ENCODE data around the gene C15orf39.
"Not testable (repeated sequence)": the region's sequence is repeated elsewhere in the genome, so short reads cannot be mapped to it uniquely, and the experiment has no call there.

Gene C15orf39

GRCh38 chr15:75201616-75202250 is at the start of gene C15orf39:
Gene C15orf39 (plus strand): TSS chr15:75201882. CDS start chr15:75206049, 4,167 bp downstream.
- DNase-seq = peak; percentile 92

- no peak for DNase-seq
Observed at GRCh38 chr15:75152382-75153079, 49.2 kb upstream of the C15orf39 start.

- DNase-seq = no peak
Observed at GRCh38 chr15:75153087-75153486, 48.6 kb upstream of the C15orf39 start.

DNA sequence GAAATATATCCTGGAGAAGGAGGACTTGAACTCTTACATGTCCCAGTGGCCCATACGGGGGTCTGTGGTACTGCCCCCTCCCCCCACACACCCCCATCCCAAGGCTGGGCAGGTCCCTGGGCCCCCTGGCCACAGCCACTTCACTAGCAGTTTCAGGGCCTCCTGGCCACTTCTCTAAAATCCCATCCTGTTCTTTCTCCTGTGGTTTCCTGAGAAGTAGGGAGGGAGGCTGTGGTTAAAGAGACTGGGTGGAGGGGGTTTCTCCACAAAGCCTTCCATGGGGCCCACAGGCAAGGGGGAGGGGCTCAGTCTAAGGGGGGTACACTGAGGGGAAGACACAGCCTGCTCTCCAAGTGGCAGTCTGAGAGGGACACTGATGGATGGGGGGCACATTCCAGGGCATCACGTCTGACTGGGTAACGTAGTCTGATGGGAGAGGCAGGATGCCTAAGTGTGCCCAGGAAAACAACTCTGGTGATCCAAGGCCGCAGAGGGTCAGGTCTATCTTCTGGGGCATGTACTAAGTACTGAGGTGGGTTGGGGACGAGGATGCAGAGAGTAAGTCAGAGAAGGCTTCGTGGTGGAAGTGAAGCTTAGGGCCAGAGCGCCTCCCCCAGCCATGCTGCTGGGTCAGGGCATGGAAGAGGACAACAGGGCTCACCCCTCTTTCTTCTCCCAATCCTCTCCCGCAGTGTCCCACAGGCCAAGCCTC is 48.0 kb upstream of the C15orf39 start:
- no peak for DNase-seq

DNA sequence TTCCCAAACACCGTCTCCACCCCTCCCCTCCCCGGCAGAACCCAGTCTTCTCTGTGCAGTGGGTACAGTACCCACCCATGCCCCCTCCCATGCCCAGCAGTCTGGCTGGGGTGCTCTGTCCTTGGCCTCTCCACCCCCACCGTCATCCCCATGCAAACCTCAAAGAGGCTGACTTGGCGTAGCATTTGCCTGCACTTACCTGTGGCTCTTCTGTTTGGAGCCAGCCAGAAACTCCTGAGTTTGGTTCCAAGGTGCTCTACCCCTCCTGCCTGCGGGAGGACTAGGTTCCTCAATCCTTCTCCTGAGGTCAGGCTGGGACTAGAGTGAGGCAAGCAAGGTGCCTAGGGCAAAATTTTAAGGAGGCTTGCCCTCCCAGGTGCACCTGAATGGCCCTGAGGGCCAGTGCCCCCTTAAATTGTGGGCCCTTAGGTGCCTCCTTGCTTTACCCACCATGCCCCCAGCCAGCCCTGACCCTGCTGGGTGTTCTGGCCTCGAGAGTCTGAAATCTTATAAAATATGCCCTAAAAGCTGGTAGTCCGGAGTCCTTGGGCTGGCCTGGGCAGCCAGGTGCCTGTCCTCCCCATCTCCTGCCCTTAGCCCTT is 47.1 kb upstream of the C15orf39 start:
- DNase-seq = no peak

- DNase-seq = no peak
Observed at GRCh38 chr15:75156326-75157215, 45.1 kb upstream of the C15orf39 start.

- DNase-seq = no peak
Observed at GRCh38 chr15:75158402-75158801, 43.3 kb upstream of the C15orf39 start.

GRCh38 chr15:75159244-75159643 is 42.4 kb upstream of the C15orf39 start:
- no peak for DNase-seq

DNA sequence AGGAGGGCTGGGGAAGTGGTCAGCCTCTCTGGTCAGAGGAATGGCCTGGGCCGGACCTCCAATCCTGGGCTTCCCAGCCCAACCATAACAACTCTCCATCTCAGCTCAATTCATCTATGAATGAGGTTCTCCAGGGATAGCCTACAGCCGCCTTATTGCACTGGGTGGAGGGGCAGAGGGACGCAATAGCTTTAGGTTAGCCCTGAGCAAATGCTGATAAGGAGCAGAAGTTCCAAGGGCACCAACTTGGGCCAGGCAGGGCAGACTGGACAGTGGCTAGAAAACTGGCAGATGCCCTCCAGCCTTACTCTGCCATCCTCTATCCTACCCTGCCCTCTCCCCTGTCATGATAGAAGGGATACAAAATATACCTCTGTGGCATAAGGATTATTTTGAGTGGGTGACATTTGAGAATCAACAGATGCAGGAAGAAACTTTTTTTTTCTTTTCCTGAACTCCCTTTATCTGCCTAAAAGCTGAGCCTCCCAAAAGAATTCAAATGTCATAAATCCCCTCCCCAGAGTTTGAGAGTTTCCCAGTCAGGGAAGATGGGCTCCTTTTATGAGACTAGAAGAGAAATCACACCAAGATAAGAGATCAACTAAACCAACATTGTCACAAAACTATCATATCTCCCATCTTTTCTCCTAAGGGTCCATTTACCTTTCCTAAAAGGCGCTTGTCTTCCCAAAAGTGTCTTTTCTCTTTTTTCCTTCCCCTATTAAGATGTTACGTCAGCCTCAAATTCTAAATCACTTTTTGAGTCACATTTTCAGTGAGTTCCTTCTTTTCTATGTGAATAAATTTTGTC is 40.4 kb upstream of the C15orf39 start:
- DNase-seq = no peak

DNA sequence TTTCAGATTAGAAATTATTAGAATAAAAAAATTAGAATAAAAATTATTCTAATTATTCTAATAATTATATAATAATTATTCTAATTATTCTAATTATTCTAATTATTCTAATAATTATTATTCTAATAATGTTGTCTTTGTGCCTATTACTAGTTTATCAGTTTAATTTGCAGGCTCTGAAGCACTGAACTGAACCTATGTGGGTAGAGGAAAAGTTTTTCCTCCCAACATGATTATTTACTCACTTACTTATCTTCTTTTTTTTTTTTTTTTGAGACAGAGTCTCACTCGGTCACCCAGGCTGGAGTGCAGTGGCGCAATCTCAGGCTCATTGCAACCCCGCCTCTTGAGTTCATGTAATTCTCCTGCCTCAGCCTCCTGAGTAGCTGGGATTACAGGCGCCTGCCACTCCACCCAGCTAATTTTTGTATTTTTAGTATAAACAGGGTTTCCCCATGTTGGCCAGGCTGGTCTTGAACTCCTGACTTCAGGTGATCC is 39.7 kb upstream of the C15orf39 start:
- no peak for DNase-seq

DNA sequence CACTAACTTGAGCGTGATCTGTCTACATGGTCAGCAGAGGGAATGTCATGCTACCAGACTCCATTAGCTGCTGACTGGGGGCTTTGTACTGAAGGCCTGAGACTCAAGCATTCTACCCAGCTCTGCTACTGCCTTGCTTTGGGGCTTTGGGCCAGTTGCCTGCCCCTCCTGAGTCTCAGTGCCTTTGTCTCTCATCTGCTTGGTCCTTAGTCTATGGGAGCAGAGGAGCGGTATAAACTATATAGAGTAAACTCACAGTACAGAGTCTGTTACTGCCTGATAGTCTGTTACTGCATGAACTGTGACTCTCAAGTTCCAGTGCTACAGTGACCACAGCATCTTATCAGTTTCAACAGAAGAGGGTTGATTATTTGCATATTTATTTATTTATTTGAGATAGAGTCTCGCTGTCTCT is 38.5 kb upstream of the C15orf39 start:
- DNase-seq = no peak

GRCh38 chr15:75164625-75165350 is 36.9 kb upstream of the C15orf39 start:
- no peak for DNase-seq

- DNase-seq = not testable (repeated sequence)
Observed at GRCh38 chr15:75166489-75167063, 35.1 kb upstream of the C15orf39 start.

DNA sequence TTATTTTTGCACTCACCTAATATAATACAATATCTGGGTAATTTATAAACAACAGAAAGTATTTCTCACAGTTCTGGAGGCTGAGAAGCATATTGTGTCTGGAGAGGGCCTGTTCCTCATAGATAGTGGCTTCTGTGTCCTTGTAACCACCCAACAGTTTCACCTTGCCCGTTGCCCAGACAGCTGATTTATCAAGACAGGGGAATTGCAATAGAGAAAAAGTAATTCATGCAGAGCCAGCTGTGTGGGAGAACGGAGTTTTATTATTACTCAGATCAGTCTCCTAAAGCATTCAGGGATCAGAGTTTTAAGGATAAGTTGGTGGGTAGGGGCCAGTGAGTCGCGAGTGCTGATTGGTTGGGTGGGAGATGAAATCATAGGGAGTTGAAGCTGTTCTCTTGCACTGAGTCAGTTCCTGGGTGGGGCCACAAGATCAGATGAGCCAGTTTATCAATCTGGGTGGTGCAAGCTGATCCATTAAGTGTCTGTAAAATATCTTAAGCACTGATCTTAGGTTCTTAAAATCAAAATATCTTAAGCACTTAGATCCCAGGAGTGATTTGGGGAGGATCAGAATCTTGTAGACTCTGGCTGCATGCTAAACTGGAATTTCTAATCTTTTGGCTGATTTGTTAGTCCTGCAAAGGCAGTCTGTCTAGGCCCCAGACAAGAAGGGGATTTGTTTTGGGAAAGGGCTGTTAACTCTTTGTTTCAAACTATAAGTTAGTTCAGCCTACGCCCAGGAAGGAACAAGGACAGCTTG is 33.9 kb upstream of the C15orf39 start:
- no peak for DNase-seq

DNA sequence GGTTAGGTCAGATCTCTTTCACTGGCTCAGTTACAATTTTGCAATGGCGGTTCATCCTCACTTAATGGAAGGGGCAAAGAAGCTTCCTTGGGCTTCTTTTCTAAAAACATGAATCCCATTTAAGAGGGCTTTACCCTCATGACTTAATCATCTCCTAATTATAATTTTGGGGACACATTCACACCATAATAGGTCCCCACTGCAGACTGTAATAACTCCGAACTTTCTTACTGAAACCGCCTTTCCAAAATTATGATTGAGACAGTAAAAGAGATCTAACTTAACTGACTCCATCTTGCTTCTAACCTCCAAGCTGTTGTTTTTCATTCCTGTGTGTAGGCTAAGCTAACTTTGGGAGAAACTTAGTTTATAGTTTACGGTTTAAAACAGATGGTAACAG is 33.3 kb upstream of the C15orf39 start:
- no peak for DNase-seq

- DNase-seq = no peak
Observed at GRCh38 chr15:75170203-75170602, 31.5 kb upstream of the C15orf39 start.

GRCh38 chr15:75170711-75171341 is 30.9 kb upstream of the C15orf39 start:
- no peak for DNase-seq

- DNase-seq = no peak
Observed at GRCh38 chr15:75171408-75171807, 30.3 kb upstream of the C15orf39 start.

DNA sequence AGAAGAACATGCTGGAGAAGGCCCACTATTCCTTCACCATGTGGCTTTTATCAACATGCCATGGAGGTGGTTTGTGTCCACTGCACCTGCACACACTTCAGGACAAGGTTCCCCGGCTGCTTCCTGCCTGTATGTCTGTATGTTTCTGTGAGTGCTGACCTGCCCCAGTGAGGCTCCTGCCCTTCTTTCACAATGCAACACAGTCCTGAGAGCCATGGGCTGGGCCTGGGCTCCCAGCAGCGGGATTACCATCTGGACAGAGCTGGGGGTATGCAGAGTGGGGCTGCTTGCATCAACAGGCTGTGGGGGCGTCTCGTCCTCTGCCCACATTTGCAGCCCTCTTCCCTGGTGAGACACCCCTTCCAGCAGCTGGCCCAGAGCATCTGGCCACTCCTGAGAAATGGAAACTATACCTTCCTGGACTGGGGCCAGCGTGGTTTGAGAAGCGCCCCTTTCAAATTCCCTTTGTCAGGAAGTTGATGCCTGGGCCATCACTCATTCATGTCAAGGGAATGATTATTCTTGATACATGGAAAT is 29.3 kb upstream of the C15orf39 start:
- no peak for DNase-seq

Measured in right forelimb (tissue), 1 donor.